22Rv1 (cell line): Measurements from ENCODE around the gene TUBGCP2.

Experiments
- H3K27ac ChIP-seq: fragments of 450-650 bp; 2 replicates; pipeline ENCODE4 v1.5.1; 2017
- CTCF ChIP-seq: fragments of 450-650 bp; IDR thresholded peaks from 2 replicates; pipeline ENCODE4 v1.5.1; 2017; ENCODE audit warnings: mild to moderate bottlenecking
- ZFX ChIP-seq: fragments of 450-650 bp; IDR thresholded peaks from 2 replicates; pipeline ENCODE4 v1.6.1; 2017; ENCODE audit warnings: antibody characterized with exemption, borderline replicate concordance

The TUBGCP2 gene

GRCh38 chr10:133231244-133231945 lies 77.3 kb downstream of the TUBGCP2 start:
- no peak overlapping the region for H3K27ac ChIP-seq
- no peak for TF ChIP-seq CTCF

GRCh38 chr10:133230387-133231195 lies 78.1 kb downstream of the TUBGCP2 start:
- H3K27ac ChIP-seq, result no peak overlapping the region
- TF ChIP-seq ZFX, result no peak
- TF ChIP-seq CTCF, result no peak

GRCh38 chr10:133230044-133230361 lies 78.7 kb downstream of the TUBGCP2 start, which contains the start of gene UTF1:
Gene UTF1, plus strand, starts transcription at chr10:133230217. Its CDS starts 72 bp downstream, at chr10:133230289.
- H3K27ac ChIP-seq, result no peak within 1 kb of the TSS
- TF ChIP-seq ZFX, result no peak
- no peak for TF ChIP-seq CTCF

- no peak overlapping the region for H3K27ac ChIP-seq
- no peak for TF ChIP-seq ZFX
- no peak for TF ChIP-seq CTCF
These were observed 79.2 kb downstream of the TUBGCP2 start for GRCh38 chr10:133229265-133230043.
